SH-SY5Y (cell line): ENCODE results near the gene DDX39B.

Experiments
- GATA2 ChIP-seq: IDR thresholded peaks from 2 replicates; pipeline ENCODE4 v1.6.1; 2011; ENCODE audit warnings: mild to moderate bottlenecking, low read depth, low read length
- GATA3 ChIP-seq: IDR thresholded peaks from 2 replicates; pipeline ENCODE4 v1.6.1; 2011; ENCODE audit warnings: low read depth, mild to moderate bottlenecking, low read length, moderate library complexity

GRCh38 chr6:31567531-31568370 lies 25.9 kb upstream of the DDX39B start:
- no peak for TF ChIP-seq GATA2
- no peak for TF ChIP-seq GATA3
